ENCODE data around the gene CDH23. TPM values are rescaled to one million over a fixed set of nuclear protein-coding genes. Genes with fewer than 3 reads are reported as not detected.

The CDH23 gene
- polyA plus RNA-seq, 1 donor, result 0.90 TPM

DNA sequence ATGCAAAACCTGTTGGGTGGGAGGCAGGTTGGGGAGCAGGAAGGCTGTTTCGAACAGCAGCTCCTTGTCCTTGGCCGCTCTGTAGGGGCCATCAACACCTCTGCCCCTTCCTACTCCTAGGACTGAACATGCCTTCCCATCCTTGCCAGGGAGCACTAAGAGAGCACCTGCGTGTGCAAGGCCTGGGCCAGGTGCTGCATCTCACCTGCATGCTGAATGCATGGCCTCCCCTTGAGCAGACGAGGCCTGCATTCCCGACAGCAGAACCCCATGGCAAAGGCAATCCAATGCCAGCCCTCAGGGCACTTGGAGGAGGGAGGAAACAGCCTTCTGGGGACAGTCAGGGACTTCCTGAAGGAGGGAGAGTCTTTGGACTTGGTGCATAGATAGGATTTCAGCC is 365.6 kb downstream of the CDH23 start:
- no peak for DNase-seq

DNA sequence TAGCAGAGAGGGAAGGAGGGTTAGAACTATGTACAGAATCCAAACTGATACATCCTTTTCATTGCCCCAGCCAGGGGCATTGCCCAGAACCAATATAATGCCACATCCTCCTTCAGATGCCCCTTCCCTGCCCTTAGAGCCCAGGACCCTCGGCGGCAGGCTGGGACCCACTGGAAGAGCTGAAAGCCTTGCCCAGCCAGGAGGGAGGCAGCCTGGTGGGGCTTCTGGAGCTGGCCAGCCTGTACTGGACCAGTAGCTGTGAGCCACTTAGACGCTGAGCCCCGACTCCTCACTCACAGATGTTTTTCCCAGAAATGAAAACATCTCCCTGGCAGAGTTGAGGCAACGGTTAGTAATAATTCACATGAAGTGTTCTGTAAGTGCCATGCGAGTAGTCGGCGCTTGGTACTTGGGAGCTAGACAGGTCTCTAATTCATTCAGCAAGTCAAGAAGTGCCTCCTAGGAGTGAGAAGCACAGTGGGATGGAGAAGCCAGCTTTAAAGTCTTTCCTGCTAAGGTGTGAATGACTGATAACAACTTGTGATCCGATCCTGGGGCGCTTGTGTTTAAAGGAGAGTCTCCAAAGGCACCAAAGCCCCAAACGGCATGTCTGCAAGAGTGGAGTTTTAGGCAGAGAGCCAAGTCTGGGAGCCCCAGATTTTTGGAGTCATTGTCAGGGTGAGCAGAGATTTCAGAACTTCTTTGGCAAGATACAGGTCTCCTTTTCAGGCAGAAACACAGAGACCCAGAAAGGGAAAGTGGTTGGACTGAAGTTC is 366.8 kb downstream of the CDH23 start:
- no peak for DNase-seq

DNA sequence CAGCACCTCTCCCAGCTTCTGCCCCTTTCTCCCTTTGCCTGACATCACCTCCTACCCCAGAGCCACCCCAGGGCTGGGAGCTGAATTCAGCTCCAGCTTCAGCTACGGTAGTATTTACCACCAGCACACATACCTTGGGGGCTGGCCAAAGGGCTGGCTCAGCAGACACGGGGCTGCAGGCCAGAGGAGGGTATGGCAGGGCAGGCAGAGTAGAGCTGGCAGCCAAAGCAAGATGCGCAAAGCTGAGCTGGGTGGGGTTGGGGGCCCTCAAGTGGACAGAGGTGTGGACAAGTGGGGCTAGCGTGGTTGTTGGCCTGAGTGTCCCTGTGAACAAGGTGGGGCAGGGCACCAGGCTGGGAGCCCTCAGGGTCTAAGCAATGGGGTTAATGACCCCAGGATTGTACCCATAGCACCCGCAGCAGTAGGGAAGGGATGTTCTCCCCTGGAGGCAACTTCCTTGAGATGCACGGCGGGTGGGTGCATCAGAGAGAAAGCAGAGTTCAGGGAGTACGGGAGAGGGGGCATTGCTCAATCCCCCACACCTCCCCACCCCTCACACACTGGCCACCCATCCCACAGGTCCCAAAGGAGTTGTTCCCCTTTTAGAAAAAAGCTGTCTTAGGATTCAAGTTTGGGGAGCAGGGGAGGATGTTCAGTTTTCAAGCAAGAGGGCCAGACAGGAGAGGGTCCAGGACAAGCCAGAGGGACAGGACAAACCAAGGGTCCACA is 368.6 kb downstream of the CDH23 start:
- no peak for DNase-seq

GRCh38 chr10:71765906-71766716 is 369.4 kb downstream of the CDH23 start:
- no peak for DNase-seq

GRCh38 chr10:71766717-71767419 is 370.1 kb downstream of the CDH23 start:
- no peak for DNase-seq

- DNase-seq, result no peak
These were observed 370.8 kb downstream of the CDH23 start for GRCh38 chr10:71767420-71768035.

- DNase-seq, result no peak
These were observed 372.6 kb downstream of the CDH23 start for GRCh38 chr10:71769279-71769823.

DNA sequence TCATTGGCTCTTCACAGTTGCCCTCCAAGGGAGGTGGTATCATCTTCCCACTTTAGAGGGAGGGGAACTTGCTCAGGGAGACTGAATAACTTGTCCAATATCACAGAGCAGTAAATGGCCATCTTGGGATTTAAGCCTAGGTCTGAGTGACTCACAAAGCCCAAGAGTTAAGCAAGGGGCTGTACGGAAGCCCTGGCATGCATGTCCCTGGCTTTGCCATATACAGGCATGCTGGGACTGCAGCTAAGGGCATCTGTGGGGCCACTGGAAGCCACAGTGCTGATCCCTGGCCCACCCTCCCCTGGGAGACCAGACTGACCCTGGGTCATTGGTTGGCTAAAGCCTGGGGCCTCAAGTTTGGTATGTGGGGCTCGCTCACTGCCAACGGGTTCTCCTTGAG is 373.5 kb downstream of the CDH23 start:
- DNase-seq, result no peak

- DNase-seq, result no peak
These were observed 374.1 kb downstream of the CDH23 start for GRCh38 chr10:71770789-71771188.

GRCh38 chr10:71771204-71771603 is 374.5 kb downstream of the CDH23 start:
- DNase-seq, result no peak

GRCh38 chr10:71771821-71772617 is 375.3 kb downstream of the CDH23 start:
- DNase-seq, result no peak

DNA sequence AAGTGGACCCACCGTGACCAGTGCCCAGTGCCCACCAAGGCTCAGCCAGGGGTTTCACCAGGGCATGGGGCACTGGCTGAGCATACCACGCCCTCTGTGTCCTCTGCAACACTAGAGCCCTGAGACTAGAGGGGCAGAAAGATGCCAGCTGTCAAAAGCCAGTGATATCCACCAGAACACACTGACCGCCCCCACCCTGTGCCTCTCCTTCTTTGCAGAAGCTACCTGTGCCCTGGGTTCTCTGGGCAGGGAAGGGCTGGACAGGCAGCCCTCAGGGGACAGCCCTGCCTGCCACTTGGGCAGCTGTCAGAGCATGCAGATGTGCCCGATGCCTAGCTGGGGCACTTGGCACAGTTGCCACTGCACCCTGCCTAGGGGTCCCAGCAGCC is 376.1 kb downstream of the CDH23 start:
- no peak for DNase-seq

- DNase-seq, result peak; percentile 76
These were observed 376.7 kb downstream of the CDH23 start, which contains the start of gene VSIR for GRCh38 chr10:71773221-71773971. VSIR (minus strand) TSS chr10:71773520; CDS start chr10:71773439, 81 bp downstream.

DNA sequence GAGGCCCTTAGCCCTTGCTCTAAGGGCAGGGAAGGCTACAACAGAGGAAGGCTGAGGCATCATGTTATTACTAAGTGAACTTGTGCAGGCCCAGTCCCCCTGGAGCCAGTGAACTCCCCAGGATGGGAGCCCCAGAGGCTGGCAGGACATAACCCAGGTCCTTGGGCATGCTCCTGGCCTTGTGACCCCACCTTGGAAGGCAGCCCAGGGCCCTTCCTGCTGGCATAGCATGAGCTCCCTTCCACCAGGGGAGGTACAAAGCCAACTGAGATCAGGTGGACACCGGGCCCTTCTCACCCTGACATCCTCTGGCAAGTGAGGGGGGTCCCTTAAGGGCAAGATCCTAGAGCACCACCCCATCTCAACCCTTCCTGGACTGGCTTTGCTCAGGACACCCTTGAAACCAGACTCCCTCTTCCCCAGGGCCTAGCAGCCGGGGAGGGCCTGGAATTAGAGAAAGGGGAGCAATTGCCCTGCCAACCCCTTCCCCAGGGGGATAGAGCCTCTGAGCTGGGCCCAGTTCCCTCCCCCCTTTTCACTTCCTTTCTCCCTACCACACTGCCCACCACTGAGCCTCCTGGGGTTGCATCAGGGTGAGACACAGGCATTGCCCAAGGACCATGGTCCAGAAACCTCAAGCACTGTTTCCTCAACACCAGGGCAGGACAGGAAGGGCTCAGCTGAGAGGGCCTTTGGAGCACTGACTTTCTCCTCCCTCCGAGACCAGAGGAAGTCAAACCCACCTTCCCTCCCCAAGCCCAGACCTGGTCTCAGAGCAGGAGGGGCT is 378.4 kb downstream of the CDH23 start:
- DNase-seq, result no peak

DNA sequence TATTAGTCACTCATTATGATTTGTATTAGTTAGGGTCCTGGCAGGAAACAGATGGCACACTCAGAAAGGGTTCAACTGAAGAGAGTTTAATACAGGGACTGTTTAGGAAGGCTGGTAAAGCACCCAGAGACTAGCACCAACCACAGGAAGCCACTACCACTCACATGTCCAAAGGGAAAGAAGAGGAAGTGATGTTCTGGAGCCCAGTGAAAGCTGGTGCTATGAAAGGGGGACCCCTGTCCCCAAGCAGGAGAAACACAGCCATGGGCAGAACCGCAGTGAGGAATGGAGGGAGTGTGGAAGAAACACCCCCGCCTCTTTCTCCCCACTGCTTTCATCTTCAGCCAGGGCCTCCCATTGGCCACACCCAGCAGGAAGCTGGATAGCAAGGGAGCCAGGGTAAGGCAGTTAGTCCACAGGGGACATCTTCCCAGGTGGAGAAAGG is 379.8 kb downstream of the CDH23 start:
- DNase-seq, result no peak

GRCh38 chr10:71777213-71777985 is 380.7 kb downstream of the CDH23 start:
- DNase-seq, result no peak

DNA sequence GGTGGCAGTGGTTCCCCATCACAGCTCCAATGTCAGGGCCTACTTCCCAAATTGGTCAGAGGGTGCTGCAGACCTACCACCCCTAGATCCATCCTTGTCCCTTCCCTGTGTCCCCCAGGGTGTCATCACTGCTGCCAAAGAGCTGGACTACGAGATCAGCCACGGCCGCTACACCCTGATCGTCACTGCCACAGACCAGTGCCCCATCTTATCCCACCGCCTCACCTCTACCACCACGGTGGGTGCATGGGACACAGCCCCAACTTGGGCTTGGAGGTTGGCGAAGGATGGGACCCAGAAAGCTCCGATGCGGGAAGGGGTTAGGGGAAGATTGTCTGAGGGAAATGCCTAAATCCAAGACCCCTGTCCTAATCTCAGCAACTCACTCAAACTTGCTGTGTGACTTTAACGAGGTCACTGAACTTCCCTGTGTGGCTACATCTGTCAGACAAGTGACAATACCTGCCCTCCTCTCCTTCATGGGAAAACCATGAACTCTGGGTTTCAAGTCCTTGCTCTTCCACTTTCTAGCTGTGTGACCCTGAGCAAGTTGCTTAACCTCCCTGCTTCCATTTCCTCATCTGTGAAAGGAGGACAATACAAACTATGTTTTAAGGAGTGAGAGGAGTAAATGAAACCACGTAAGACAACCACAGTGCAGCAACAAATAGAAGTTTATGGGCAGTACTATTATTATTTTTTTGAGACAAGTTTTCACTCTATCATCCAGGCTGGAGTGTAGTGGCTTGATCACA is 381.5 kb downstream of the CDH23 start:
- no peak for DNase-seq

All from left kidney (tissue), 2 donors.